ENCODE results near the gene LENG8.
"Not testable (repeated sequence)": the region's sequence is repeated elsewhere in the genome, so short reads cannot be mapped to it uniquely, and the experiment has no call there.

- not testable (repeated sequence) for TF ChIP-seq ZFP3 (CRISPR knock-in tag; IDR thresholded peaks at IDR 0.05); TSHZ2 (CRISPR knock-in tag; IDR thresholded peaks at IDR 0.05); RARB (CRISPR knock-in tag; IDR thresholded peaks at IDR 0.05); ARNTL (CRISPR knock-in tag; IDR thresholded peaks at IDR 0.05; ENCODE audit: borderline replicate concordance, low read depth); POU6F1 (CRISPR knock-in tag; IDR thresholded peaks at IDR 0.05; ENCODE audit: borderline replicate concordance, low read depth); ZFP30 (CRISPR knock-in tag; IDR thresholded peaks at IDR 0.05); PPARA (CRISPR knock-in tag; IDR thresholded peaks at IDR 0.05; ENCODE audit: borderline replicate concordance); PATZ1 (CRISPR knock-in tag; IDR thresholded peaks at IDR 0.05; ENCODE audit: borderline replicate concordance); CSDC2 (CRISPR knock-in tag; IDR thresholded peaks at IDR 0.05); ZNF565 (CRISPR knock-in tag; conservative IDR thresholded peaks at IDR 0.05; ENCODE audit: low read depth)
- TF ChIP-seq, protein P1, sequence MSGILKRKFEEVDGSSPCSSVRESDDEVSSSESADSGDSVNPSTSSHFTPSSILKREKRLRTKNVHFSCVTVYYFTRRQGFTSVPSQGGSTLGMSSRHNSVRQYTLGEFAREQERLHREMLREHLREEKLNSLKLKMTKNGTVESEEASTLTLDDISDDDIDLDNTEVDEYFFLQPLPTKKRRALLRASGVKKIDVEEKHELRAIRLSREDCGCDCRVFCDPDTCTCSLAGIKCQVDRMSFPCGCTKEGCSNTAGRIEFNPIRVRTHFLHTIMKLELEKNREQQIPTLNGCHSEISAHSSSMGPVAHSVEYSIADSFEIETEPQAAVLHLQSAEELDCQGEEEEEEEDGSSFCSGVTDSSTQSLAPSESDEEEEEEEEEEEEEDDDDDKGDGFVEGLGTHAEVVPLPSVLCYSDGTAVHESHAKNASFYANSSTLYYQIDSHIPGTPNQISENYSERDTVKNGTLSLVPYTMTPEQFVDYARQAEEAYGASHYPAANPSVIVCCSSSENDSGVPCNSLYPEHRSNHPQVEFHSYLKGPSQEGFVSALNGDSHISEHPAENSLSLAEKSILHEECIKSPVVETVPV (CRISPR knock-in tag; IDR thresholded peaks at IDR 0.05) = not testable (repeated sequence)
Measured at GRCh38 chr19:54507038-54507717, 58.2 kb downstream of the LENG8 start.
